ENCODE data around the gene FOXP1.

DNA sequence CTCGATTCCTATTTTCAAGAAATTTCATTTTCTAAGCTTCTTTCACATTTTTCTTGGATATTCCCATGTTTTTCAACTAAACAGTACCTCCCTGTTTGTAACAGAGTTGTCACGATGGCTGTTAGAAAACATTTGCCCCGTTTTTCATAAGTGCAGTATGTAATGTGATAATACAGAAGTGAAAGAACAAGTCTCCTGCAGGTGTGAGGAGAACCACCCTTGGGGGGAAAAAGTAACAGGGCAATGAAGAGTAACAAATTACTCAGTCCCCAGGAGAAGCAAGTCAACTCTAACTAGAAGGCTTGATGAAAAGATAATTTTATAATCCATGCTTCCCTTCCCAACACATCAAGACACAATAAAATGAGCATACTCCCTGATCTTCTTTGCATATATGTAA lies 493.3 kb downstream of the FOXP1 start:
- TF ChIP-seq, protein P1, sequence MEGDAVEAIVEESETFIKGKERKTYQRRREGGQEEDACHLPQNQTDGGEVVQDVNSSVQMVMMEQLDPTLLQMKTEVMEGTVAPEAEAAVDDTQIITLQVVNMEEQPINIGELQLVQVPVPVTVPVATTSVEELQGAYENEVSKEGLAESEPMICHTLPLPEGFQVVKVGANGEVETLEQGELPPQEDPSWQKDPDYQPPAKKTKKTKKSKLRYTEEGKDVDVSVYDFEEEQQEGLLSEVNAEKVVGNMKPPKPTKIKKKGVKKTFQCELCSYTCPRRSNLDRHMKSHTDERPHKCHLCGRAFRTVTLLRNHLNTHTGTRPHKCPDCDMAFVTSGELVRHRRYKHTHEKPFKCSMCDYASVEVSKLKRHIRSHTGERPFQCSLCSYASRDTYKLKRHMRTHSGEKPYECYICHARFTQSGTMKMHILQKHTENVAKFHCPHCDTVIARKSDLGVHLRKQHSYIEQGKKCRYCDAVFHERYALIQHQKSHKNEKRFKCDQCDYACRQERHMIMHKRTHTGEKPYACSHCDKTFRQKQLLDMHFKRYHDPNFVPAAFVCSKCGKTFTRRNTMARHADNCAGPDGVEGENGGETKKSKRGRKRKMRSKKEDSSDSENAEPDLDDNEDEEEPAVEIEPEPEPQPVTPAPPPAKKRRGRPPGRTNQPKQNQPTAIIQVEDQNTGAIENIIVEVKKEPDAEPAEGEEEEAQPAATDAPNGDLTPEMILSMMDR (IDR thresholded peaks at IDR 0.05): no peak
- TF ChIP-seq POLR2A (IDR thresholded peaks at IDR 0.05): no peak
